K562 (cell line): ENCODE results near the gene SEZ6. TPM values are rescaled to one million over a fixed set of nuclear protein-coding genes. Genes with fewer than 3 reads are reported as not detected.

ENCODE experiments used
- ATF7 ChIP-seq: fragments of 450-650 bp; IDR thresholded peaks from 2 replicates; pipeline ENCODE4 v1.7.1; 2014; ENCODE audit warnings: mild to moderate bottlenecking, moderate library complexity
- BCOR ChIP-seq: fragments of 450-650 bp; IDR thresholded peaks from 2 replicates; pipeline ENCODE4 v1.6.1; 2016
- BHLHE40 ChIP-seq: IDR thresholded peaks from 2 replicates; pipeline ENCODE4 v1.6.1; 2011; ENCODE audit warnings: low read length, improper control_type of control experiment
- BRD4 ChIP-seq: fragments of 200-600 bp; sonication (generic); IDR thresholded peaks from 2 replicates; pipeline ENCODE4 v1.6.1; 2017; ENCODE audit warnings: inconsistent platforms
- DDX20 ChIP-seq: fragments of 450-650 bp; IDR thresholded peaks from 2 replicates; pipeline ENCODE4 v1.6.1; 2016; ENCODE audit warnings: missing genetic modification characterization, low read depth, mild to moderate bottlenecking, missing compliant biosample characterization, moderate library complexity
- GABPB1 ChIP-seq: sonication (generic); formaldehyde crosslinking; IDR thresholded peaks from 2 replicates; pipeline ENCODE4 v1.8.0; 2022; ENCODE audit warnings: mild to moderate bottlenecking, missing genetic modification reagents
- GTF2B ChIP-seq: IDR thresholded peaks from 2 replicates; pipeline ENCODE4 v1.6.1; 2011; ENCODE audit not compliant: insufficient read length; ENCODE audit errors: extremely low read depth
- HES1 ChIP-seq: fragments of 450-650 bp; IDR thresholded peaks from 2 replicates; pipeline ENCODE4 v1.6.1; 2016; ENCODE audit warnings: low read depth, mild to moderate bottlenecking, moderate library complexity
- JUND ChIP-seq, 2 experiments: IDR thresholded peaks; 2 replicates in 1 of 2; 3 replicates in 1 of 2; pipeline ENCODE4 v1.6.1; 2011; ENCODE audit warnings: borderline replicate concordance in 2 of 2, low read depth in 2 of 2, low read length in 2 of 2, improper control_type of control experiment in 1 of 2, missing biosample characterization in 1 of 2, missing genetic modification characterization in 1 of 2, missing genetic modification reagents in 1 of 2
- KLF16 ChIP-seq: IDR thresholded peaks from 2 replicates; pipeline ENCODE4 v1.6.1; 2016; ENCODE audit warnings: antibody characterized with exemption
- LCOR ChIP-seq: sonication (generic); formaldehyde crosslinking; IDR thresholded peaks from 2 replicates; pipeline ENCODE4 v1.8.0; 2022; ENCODE audit warnings: mild to moderate bottlenecking, missing genetic modification reagents
- MEIS2 ChIP-seq: fragments of 450-650 bp; IDR thresholded peaks from 2 replicates; pipeline ENCODE4 v1.6.1; 2014; ENCODE audit warnings: mild to moderate bottlenecking; ENCODE audit not compliant: partially characterized antibody
- POLR3A ChIP-seq: IDR thresholded peaks from 2 replicates; pipeline ENCODE4 v1.6.1; 2011; ENCODE audit warnings: borderline replicate concordance, mild to moderate bottlenecking, moderate library complexity; ENCODE audit not compliant: insufficient read length, insufficient read depth; ENCODE audit errors: extremely low read depth
- SOX6 ChIP-seq: fragments of 450-650 bp; IDR thresholded peaks from 2 replicates; pipeline ENCODE4 v1.6.1; 2014; ENCODE audit warnings: mild to moderate bottlenecking
- TEAD4 ChIP-seq, 2 experiments: sonication (generic) in 1 of 2; formaldehyde crosslinking in 1 of 2; IDR thresholded peaks; 2 replicates each; pipeline versions ENCODE4 v1.6.1 to v1.8.0; 2012 to 2022; ENCODE audit warnings: borderline replicate concordance in 1 of 2, inconsistent platforms in 1 of 2, low read length in 1 of 2, mild to moderate bottlenecking in 1 of 2, missing genetic modification reagents in 1 of 2
- THRAP3 ChIP-seq: fragments of 450-650 bp; IDR thresholded peaks from 2 replicates; pipeline ENCODE4 v1.6.1; 2016; ENCODE audit warnings: mild to moderate bottlenecking, inconsistent platforms, borderline replicate concordance
- ZBTB9 ChIP-seq: fragments of 450-650 bp; formaldehyde crosslinking; IDR thresholded peaks from 2 replicates; pipeline ENCODE4 v1.4.0; 2020; ENCODE audit warnings: mild to moderate bottlenecking, moderate library complexity
- ZNF583 ChIP-seq: fragments of 250-450 bp; sonication (Bioruptor Pico); IDR thresholded peaks from 2 replicates; pipeline ENCODE4 v1.4.0; 2020
- polyA plus RNA-seq, 8 experiments: library from polyadenylated mRNA; depleted of rRNA in 4 of 8; stranded (reverse) in 5 of 8; unstranded in 3 of 8; fragments of >200 nt; fragmentation: Nextera tagmentation in 2 of 8; fragmentation: Illumina TruSeq in 1 of 8; extraction: Ambion mirVana in 2 of 8; extraction: Trizol in 1 of 8; gene quantifications; 2 replicates each; pipeline versions ENCODE4 v1.2.1 to v1.2.3, GENCODE V29; 2011 to 2014; ENCODE audit warnings: inconsistent platforms in 1 of 8, missing spikeins in 1 of 8
- total RNA-seq, 7 experiments: library from RNA; depleted of rRNA in 6 of 7; stranded (reverse); fragments of >200 nt in 6 of 7; fragmentation: Illumina TruSeq in 2 of 7; extraction: Trizol in 2 of 7; gene quantifications; 2 replicates each; pipeline versions ENCODE4 v1.2.1 to v1.2.3, GENCODE V29; 2011 to 2021; ENCODE audit warnings: low replicate concordance in 1 of 7

SEZ6 gene
- total and polyA plus RNA-seq, 9 of the 15 experiments (the other 6 are each of a cell fraction or from before 2014, with no cell fraction given), result not detected

GRCh38 chr17:28925912-28926365 lies 79.9 kb downstream of the SEZ6 start (continued):
- peak; percentile 96 for TF ChIP-seq MEIS2
- TF ChIP-seq HES1, result 0 out of 2 replicates have a peak, but pooled peaks have one; percentile 23
- no peak for TF ChIP-seq DDX20 (tag)
- no peak for TF ChIP-seq BCOR
- no peak for TF ChIP-seq GTF2B
- TF ChIP-seq BHLHE40, result no peak
- TF ChIP-seq POLR3A, result no peak
- peak; percentile 73 for TF ChIP-seq GABPB1
- TF ChIP-seq ZNF583 (CRISPR knock-in tag), result no peak
- no peak for TF ChIP-seq KLF16
- no peak for TF ChIP-seq LCOR (CRISPR knock-in tag)
- peak; percentile 78 for TF ChIP-seq JUND (IDR thresholded peaks at IDR 0.05; ENCODE audit: borderline replicate concordance, low read depth, low read length)
- TF ChIP-seq JUND (tag; IDR thresholded peaks at IDR 0.05; ENCODE audit: borderline replicate concordance, low read depth, low read length), result peak; percentile 73; the same call in 2 of the 3 replicates
- TF ChIP-seq THRAP3, result no peak
- TF ChIP-seq ZBTB9 (CRISPR knock-in tag), result no peak
- peak; percentile 47; the same call in 1 of the 2 replicates for TF ChIP-seq SOX6
- TF ChIP-seq TEAD4 (IDR thresholded peaks at IDR 0.05; ENCODE audit: low read length), result 0 out of 2 replicates have a peak, but pooled peaks have one; percentile 8
- no peak for TF ChIP-seq TEAD4 (CRISPR knock-in tag; IDR thresholded peaks at IDR 0.05; ENCODE audit: borderline replicate concordance)
- no peak; the same call in 1 of the 2 replicates for TF ChIP-seq BRD4
- TF ChIP-seq ATF7, result peak; percentile 91
